DMS153 (cell line): ENCODE results near the gene ESYT2.
"Not testable (repeated sequence)": the region's sequence is repeated elsewhere in the genome, so short reads cannot be mapped to it uniquely, and the experiment has no call there.

ENCODE experiments used
- DNase-seq: peaks from one replicate; lab custom pipeline; 2025; lab: John Stamatoyannopoulos, UW

The ESYT2 gene

DNA sequence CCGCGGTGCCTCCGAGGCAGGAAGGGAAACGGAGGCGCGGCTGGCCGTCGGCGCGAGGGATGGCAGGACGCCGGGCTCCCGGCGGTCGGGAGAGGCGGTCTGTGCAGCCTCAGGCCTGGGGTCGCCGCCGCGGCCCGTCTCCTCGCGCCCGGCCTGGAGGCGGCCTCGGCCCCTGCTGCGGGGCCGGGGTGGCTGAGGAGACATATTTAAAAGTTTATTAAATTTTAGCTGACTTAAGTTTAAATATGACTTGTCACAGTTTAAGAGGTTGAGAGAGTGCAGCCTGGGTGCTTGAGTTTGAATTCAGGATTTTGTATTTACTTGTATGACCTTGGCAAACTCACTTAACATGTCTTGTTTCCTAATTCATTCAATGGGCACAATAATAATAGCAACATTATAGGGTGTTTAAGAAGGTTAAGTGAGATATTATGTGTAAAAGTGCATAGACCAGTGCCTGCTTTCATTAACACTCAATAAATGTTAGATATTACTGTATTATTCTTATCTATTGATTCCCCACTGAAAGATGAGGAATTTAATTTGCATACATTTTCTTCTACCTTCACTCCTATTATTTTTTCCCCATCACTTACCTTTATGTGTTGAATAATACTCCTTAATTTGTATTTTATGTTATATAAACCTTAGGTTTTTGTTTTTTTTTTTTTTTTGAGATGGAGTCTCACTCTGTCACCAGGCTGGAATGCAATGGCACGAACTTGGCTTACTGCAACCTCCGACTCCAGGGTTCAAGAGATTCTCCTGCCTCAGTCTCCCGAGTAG lies 27.8 kb upstream of the ESYT2 start:
- DNase-seq, result no peak

DNA sequence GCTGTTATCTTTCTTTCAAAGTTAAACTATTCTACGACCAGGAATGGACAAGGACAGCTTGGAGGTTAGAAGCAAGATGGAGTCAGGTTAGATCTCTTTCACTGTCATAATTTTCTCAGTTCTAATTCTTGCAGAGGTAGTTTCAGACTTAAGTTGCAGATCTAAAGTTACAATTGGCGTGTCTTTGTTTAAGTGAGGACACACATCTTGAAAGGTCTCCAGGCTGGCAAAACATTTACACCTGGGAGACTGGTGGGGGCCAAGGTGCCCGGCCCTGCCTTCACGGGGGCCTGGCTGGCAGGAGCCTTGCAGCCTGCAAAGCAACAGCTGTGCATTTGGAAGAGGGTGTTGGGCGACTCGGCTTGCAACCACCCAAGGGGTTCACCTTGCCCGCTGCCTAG lies 25.4 kb upstream of the ESYT2 start:
- no peak for DNase-seq

DNA sequence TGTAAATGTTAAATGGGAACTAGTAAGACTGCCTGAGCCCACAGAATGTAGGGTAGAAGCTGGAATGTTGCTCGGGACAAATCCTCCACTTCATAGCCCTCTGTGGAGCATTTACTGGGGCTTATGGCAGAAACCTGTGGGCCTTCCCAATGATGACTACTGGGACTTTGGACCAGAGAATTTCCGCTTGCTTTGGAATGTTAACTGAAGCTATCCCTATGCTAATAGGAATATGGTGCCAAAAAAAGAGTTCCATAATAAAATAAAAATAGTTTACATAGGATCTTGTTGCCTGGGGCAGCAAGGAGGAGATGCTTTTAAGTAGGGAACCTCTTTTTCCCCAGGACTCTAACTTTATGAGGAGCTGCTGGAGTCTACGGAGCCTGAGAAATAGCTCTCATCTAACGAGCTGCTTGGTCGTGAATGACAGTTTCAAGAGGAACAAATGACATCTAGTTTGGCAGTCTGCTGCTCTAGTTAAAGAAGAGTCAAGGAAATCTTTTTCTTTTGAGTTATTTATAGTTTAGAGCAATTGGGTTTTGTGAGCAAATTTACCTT lies 21.3 kb upstream of the ESYT2 start:
- DNase-seq, result no peak

DNA sequence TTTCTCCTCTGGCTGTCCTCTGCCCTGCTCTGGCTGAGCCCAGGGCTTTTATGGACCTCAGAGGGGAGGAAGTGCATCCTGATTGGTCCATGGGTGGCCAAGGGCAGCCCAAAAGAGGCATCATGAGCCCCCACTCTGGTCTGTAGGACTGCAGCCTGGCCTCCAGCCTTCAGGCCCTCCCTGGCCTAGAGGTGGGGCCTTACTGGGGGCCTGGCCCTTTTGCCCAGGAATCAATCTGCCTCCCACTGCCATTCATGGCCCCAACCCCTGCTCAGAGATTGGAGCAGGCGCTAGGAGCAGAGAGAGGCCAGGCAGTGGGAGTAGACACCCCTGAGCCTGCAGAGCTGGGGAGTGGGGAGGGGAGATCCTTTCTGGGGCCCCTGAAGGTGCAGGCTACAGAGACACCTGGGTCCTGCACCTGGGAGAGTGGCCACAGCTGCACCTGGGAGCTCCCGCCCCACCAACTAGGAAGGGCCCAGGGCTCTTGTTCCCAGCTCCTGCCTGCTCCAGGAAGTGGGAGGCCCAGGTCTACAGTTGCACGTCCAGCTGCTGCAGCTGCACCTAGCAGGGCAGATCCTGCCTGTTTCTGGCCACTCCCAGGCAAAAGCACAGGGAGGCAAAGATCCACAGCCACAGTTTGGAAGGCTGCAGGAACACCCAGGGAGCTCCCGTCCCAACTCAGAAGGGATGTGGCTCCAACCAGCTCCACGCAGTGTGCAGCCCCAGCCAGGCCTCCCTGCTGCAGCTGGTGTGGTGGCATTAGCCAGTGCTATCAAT lies 20.6 kb upstream of the ESYT2 start:
- peak; percentile 56 for DNase-seq

DNA sequence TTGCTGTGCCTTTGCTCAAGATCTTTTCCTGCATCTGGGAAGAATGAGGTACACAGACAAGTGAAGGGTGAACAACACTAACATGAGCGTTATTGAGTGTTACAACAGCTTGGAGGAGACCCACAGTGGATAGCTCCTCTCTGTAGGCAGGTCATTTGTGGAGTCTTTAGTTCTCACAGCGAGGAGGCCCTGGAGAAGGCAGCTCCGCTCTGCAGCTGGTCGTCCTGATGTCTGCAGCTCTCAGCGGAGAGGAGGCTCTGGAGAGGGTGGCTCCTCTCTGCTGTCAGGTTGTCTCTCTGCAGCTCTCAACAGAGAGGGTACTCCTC lies 20.1 kb upstream of the ESYT2 start:
- DNase-seq, result no peak

DNA sequence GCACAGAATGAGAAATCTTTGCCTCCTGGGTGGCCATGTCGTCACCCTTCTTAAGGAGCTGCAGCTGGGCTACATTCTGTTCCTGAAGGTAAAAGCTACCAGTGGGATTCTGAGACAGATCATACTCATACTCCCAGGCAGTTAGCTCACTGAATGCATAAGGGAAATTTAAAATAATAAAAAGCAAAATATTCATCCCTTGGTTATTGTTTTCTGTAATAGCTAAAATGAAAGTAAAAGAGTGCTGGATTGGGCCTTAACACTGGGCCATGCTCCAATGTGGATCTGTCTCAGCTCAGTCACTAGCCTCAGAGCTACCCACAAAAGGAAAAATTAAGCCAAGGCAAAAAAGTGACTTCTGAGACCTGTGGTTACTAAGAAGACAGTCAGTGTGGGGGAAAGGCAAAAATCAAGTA lies 18.1 kb upstream of the ESYT2 start:
- no peak for DNase-seq

DNA sequence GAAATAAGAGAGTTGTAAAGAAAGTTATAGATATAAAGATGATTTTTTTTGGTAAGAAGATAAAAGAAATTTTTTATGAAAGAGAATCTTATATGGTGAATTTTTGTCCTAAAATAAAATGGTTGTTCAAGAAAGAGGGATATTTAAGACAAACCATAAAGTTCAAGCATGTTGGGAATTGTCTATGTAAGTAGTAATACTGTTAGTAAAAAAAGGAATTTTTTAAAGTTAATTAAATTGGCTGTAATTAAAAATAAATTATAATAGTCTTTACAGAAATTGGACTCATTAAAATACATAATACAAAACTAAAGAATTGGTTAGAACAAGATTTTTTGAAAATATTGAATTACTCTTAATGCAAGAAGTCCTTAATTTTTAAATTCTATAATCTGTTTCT lies 17.0 kb upstream of the ESYT2 start:
- no peak for DNase-seq

DNA sequence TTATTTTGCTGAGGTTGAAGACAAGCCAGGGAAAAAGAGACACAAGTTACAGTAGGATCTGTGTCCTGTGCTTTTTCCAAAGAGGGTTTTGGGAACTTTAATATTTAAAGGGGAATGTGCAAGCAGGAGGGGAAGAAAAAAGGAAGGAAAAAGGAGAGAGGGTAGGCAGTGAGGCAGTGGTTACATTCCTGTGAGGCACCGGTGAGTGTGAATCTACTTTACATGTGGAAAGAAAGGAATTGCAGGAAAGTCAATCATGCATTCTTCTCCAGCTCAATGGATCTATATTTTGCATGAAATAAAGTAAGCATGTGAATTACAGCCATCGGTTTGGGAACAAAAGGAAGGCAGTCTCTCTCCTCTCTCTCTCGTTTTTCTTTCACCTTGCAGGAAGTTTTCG lies 14.5 kb upstream of the ESYT2 start:
- DNase-seq, result no peak

DNA sequence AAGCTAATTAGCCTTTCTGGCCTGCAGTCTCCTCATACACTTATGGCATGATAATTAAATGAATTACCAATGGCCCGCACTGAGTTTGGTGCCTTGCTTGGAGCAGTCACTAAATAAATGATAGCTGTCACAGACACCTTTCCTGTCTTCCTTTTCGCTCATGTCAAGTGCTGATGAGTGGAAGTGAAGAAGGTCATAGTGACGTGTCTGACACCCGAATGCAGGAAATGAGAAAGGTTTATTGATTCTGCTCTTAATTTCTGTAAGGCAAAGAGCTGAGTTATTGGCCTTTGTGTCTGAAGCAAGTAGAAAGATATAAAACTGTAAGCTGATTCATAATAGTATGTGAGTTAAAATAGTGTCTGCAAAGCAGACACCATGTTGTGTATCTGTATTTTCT lies 13.2 kb upstream of the ESYT2 start:
- DNase-seq, result no peak

DNA sequence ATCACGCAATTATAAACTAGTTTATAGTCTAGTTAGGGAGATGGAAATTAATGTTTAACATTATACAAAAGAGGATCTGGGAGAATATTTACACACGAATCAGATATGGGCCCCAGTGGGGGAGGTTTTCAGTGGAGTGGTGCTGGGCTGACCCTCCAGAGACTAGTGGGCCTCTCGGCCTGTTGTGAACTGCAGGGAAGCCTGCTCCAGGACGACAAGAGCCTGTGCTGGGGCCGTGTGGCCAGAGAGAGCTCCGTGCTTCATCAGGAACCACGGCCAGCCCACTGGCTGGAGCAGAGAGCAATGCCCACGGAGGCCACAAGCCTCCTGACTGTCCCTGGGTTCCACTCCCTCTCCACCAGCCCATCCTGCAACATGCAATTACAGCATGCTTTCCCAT lies 11.3 kb upstream of the ESYT2 start:
- DNase-seq, result no peak

DNA sequence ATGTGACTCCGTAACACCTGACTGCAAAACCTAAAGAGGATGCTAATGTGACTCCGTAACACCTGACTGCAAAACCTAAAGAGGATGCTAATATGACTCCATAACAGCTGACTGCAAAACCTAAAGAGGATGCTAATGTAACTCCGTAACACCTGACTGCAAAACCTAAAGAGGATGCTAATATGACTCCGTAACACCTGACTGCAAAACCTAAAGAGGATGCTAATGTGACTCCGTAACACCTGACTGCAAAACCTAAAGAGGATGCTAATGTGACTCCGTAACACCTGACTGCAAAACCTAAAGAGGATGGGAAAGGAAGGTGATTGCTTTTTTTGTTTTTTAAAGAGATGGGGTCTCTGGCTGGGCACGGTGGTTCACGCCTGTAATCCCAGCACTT lies 9.9 kb upstream of the ESYT2 start:
- not testable (repeated sequence) for DNase-seq

DNA sequence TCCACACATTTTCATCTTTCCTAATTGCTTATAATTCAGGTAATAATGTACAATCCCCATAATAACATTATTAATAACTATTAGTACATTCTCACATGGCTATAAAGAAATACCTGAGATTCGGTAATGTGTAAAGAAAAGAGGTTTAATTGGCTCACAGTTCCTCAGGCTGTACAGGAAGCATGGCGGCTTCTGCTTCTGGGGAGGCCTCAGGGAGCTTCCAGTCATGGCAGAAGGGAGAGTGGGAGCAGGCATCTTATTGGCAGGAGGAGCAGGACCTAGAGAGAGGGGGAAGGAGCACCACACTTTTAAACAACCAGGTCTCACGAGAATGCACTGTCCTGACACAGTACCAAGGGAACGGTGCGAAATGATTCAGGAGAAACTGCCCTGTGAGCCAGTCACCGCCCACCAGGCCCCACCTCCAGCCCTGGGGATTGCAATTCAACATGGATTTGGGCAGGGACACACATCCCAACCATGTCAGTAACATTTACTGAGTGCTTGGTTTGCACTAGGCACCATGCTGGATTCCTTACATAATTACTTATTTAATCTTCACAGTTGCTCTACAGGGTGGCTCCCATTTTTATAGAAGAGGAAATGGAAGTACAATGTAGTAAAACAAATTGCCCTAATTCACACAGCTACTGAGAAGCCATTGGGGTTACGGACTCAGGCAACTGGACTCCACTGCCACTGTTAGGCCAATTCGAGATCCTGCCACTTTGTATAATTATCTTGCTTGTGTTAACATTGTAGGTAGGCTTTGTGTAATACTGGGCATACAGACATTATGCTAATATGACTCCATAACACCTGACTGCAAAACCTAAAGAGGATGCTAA lies 8.7 kb upstream of the ESYT2 start:
- no peak for DNase-seq

DNA sequence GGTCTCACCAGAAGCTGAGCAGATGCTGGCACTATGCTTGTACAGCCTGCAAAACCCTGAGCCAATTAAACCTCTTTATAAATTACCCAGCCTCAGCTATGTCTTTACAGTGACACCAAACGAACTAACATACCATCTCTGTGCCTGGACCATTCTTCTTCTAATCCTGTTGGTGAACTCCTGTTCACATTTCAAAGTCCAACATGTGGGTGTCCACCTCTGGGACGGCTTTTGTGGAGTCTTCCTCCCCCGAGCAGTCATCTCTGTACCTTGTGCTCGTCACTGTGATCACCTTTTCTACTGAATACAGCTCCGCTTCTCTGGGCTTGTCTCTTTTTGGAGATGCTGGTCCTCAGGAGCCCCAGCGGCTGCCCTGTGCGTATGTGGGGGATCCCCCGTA lies 7.4 kb upstream of the ESYT2 start:
- DNase-seq, result no peak

DNA sequence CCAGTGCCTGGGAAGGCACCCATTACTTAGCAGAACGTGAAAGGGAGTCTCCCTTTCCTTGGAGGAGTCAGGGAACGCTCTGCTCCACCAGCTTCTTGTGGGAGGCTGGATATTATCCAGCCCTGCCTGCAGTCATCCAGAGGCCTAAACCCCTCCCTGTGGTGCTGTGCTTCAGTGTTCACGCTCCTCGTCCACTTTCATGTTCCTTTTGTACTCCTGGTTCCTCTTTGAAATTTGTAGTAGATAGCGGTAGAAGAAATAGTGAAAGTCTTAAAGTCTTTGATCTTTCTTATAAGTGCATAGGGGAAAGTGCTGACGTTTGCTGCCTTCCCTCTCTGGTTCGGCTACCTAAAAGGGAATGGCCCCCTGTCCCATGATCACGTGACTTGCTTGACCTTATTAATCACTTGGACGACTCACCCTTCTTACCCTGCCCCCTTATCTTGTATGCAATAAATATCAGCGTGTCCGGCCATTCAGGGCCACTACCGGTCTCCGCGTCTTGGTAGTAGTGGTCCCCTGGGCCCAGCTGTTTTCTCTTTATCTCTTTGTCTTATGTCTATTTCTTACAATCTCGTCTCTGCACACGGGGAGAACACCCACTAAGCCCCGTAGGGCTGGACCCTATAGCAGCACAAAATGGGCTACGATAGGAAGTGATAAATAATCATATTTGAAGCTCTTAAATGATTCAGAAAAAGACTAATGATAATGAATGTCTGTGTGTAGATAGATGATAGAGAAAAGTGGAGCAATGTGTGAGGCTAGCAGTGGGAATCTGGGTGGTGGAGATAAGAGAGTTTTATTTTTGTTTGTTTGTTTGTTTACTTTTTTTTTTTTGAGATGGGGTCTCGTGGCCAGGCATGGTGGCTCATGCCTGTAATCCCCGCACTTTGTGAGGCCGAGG lies 5.8 kb upstream of the ESYT2 start:
- DNase-seq, result no peak

DNA sequence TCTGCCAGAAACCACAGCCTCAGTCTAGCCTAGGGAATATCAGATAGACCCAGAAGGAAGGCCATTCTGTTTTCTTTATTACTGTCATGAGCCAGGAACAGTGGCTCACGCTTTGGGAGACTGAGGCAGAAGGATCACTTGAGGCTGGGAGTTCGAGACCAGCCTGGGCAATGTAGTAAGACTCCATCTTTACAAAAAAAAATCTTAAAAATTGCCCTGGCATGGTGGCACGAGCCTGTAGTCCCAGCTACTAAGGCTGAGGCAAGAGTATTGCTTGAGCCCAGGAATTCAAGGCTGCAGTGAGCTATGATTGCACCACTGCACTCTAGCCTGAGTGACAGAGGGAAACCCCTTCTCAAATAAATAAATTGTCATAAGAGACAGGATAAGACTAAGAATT lies 3.7 kb upstream of the ESYT2 start:
- DNase-seq, result no peak

DNA sequence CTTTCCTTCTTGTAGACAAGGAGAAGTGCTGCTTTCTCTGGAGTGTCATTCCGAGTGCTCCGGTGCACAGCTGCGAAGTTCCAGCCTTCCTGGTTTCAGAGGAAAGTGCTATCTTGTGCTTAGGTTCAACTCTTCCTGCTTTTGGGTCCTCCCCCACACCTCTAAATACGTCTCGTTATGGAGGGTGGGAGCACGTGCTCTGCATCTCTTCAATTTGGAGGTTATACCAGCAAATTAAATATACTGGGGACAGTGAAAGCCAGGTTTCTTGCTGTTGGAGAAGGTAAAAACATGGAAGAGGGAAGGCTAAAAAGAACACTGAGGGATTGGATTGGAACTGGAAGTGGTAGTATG lies 2.4 kb upstream of the ESYT2 start:
- DNase-seq, result no peak

DNA sequence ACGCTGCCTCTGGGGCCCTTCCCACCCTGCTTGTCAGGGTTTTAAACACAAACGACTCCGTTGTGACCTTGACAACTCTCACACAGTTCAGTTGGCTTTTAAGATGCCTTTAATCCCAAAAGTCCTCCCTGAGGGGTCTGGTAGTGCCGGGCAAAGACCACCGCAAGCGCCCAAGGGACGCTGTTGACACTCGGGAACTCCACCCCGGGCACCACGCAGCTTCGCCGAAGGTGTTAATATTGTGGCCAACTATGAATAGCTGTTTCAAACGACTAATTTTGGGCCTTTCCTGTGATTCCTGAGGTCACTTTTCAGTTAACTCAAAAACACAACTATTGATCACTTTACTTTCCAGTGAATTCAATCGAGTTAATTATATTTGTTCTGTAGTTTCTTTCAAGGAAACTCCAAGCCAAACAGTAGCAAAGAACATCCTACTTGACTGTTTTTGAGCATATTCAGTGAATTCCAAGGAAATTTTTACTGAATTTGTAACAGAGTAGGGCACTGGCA lies 958 bp upstream of the ESYT2 start:
- DNase-seq, result no peak

DNA sequence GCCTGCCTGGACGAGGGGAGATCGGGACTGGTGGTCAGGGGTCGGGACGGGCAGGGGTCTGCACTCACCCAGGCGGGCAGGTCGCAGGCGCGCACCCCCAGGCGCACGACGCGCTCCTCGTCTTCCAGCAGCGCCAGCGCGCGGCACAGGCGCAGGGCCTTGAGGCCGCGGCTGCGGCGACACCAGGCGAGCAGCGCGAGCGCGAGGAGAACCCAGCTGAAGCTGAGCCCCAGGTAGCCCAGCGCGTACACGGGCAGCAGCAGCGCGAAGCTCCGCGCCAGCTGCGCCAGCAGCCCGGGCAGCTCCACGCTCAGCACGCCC lies 328 bp downstream of the ESYT2 start:
- peak; percentile 38 for DNase-seq

DNA sequence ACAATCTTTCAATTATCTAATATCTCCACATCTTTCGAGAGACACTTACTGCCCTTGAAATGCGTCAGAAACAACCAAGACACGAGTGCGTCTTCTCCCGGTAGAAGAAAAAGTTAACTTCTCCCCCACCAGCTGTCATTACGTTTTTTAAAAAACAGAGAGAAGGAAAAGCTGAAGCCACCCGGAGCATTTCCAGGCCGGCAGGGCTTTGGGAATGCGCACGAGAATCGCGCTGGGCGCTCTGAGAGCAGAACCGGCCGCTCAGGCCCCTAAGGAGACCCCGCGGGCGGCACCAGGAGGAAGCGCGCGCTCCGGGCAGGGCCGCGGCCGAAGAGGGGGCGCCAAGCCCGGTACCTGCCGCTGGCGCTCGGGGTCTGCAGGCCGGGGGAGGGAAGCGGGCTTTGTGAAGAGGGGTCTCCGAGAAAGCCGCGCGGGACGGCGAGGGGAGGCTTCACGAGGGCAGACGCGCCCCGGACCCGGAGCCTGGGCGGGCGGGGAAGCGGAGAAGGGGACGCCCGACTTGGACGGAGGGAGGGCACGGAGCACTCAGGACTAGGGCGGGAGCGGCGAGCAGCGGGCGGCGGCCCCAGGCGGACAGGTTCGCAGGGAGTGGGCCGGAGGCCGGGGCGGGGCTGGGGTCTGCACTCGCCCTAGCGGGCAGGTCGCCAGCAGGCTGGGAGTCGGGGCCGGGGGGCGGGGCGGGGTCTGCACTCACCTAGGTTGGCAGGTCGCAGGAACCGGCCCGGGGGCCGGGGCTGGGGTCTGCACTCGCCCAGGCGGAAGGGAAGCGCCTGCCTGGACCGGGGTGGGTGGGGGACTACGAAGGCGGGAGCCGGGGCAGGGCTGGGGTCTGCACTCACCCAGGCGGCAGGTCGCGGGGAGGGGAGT lies 932 bp downstream of the ESYT2 start:
- DNase-seq, result no peak

DNA sequence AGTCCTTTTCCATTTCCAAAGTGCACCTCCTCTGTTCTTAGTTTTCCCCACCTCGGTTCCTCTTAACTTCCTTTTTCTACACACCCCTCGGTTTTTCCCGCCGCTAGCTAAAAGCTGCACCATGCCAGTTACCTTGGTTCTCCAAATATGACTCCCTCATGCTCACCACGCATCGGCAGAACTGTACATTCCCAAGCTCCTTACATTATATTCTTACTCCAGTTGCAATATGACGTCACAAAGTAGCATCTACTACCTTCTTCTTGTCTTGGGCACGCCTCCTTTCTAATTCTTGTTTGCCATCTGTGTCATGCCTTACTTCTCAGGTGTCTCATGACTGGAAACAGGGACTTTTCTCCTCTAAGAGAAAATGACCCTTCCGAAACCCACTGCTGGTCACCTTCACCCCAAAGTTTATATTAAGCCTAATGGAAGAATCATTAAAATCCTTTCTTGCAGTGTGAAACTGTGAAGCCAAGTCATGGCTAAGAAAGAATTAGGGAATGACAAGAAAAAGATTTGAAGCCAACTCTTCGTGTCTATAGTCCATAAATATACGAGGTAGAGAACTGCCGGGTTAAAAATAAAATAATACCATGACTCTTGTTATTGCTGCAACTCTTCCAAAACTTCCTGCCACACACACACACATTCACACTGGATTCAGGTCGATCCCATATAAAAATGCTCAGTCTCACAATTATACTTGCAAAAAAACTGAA lies 1.7 kb downstream of the ESYT2 start:
- no peak for DNase-seq
